Breast epithelium (tissue), 3 donors: ENCODE measurements around the gene APPL2.

Source experiments
- POLR2A ChIP-seq: fragments of 450-650 bp; IDR thresholded peaks from one replicate; pipeline ENCODE4 v1.6.1; 2016; ENCODE audit warnings: antibody characterized with exemption, mild to moderate bottlenecking, moderate library complexity
- POLR2AphosphoS5 ChIP-seq, 3 donors: sonication (generic); formaldehyde crosslinking; IDR thresholded peaks; one replicate each; pipeline ENCODE4 v1.6.1; 2017; ENCODE audit warnings: antibody characterized with exemption in 3 of 3
- TF ChIP-seq, protein P1 (sequence below), 3 donors: fragments of 450-650 bp; IDR thresholded peaks; one replicate each; pipeline ENCODE4 v1.5.1; 2016 to 2017; ENCODE audit warnings: antibody characterized with exemption in 3 of 3, mild to moderate bottlenecking in 3 of 3, moderate library complexity in 3 of 3

DNA sequence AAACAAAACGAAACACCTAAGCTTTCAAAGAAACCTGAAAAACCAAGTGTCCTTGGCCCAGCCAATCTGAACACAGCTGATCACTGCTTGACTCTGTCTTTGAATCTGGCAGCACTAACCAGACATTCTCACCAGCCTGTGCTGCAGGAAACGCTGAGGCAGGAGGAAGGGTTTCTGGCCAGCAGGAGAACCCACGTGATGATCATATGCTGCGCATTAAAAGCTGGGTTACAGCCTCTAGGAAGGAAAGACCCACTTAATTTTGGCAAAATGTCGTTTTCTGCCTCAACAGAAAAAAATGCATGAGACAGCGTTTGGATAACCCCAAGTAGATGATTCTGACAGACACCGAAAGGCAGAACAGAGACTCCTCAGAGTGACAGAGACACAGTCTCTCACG is 9.8 kb downstream of the APPL2 start:
- TF ChIP-seq, protein P1, sequence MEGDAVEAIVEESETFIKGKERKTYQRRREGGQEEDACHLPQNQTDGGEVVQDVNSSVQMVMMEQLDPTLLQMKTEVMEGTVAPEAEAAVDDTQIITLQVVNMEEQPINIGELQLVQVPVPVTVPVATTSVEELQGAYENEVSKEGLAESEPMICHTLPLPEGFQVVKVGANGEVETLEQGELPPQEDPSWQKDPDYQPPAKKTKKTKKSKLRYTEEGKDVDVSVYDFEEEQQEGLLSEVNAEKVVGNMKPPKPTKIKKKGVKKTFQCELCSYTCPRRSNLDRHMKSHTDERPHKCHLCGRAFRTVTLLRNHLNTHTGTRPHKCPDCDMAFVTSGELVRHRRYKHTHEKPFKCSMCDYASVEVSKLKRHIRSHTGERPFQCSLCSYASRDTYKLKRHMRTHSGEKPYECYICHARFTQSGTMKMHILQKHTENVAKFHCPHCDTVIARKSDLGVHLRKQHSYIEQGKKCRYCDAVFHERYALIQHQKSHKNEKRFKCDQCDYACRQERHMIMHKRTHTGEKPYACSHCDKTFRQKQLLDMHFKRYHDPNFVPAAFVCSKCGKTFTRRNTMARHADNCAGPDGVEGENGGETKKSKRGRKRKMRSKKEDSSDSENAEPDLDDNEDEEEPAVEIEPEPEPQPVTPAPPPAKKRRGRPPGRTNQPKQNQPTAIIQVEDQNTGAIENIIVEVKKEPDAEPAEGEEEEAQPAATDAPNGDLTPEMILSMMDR (IDR thresholded peaks at IDR 0.05) = no peak
- TF ChIP-seq POLR2AphosphoS5 (IDR thresholded peaks at IDR 0.05) = peak; percentile 56 to 81 (median 78)
- no peak for TF ChIP-seq POLR2A
